Right renal cortex interstitium (tissue), 3 donors: ENCODE results near the gene ZRSR2. TPM values are rescaled to one million over a fixed set of nuclear protein-coding genes. Genes with fewer than 3 reads are reported as not detected.

Experiments used
- DNase-seq, 3 donors: peaks; one replicate each; pipeline ENCODE4 v3.0.0-alpha.2; 2013; ENCODE audit warnings: low read depth in 3 of 3, low spot score in 2 of 3
- polyA plus RNA-seq, 3 donors: library from polyadenylated mRNA; unstranded; fragments of 120-200 nt; gene quantifications; one replicate each; pipeline ENCODE4 v1.2.1, GENCODE V29; 2013; ENCODE audit not compliant: insufficient read length in 3 of 3

Gene ZRSR2
- polyA plus RNA-seq, 3 donors: 15.4 to 18.1 (median 15.7) TPM

- DNase-seq: no peak
These were observed 53.7 kb downstream of the ZRSR2 start for GRCh38 chrX:15843960-15844359.

DNA sequence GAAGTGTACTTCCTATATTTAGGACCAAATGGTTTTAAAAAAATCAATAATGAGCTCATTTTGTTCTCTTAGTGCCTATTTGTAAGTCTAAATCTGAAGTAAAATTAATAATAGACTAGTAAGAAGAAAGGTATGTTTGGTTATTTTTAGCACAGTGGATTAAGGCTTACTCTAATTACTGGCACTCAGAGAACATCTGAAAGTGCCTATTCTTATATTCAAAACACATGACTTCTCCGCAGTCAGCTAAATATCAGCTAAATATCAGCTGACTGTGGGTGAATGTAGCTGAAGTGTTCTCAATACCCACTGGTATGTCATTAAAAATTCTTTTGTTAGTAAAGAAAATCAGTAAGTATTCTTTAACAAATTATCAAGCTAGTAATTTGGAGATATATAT is 58.3 kb downstream of the ZRSR2 start:
- no peak for DNase-seq

DNA sequence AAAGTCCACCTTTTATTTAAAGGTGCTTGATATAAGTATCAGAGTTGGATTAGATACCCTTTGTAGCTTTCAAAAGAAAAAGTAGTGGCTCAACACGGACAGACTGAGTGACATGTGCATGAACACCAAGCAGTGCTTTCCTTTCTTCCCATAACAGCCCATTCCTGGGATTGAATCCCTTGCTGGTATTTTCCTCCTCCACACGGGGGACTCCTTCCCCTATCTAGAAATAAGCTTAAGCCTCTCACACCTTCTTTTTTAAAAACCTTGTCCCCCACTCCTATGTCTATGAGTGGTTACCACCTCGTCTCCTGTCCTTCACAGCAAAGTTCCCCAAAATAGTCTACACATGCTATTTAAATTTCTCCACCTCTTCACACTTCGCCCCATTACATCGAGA is 59.3 kb downstream of the ZRSR2 start:
- DNase-seq: no peak

- DNase-seq: no peak
These were observed 63.3 kb downstream of the ZRSR2 start for GRCh38 chrX:15853586-15854079.

DNA sequence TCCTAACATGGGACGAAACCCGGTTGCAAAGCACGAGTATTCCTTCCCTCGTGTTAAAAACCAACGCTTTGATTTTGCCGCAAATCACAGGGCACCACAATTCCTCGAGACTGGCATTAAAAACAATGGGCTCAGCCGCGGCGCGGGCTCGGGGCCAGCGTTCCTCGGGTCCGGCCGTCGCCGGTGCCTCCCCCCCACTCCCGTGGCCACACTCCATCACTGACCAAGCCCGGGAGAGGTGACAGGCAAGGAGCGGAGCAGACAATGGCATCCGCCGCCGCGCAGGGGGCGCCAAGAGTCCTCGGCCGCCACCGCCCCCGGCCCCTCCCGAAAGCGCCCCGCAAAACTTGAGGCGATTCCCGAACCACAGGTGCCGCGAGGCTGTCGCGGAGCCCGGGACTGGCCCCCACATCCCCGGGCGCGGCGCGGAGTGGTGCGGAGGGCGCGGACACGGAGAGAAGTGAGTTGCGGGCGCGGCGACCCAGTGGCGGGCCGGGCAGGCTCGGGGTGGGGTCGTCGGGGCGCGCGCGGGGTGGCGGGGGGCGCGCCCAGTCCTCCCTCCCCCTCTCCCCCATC is 63.9 kb downstream of the ZRSR2 start:
- no peak for DNase-seq

DNA sequence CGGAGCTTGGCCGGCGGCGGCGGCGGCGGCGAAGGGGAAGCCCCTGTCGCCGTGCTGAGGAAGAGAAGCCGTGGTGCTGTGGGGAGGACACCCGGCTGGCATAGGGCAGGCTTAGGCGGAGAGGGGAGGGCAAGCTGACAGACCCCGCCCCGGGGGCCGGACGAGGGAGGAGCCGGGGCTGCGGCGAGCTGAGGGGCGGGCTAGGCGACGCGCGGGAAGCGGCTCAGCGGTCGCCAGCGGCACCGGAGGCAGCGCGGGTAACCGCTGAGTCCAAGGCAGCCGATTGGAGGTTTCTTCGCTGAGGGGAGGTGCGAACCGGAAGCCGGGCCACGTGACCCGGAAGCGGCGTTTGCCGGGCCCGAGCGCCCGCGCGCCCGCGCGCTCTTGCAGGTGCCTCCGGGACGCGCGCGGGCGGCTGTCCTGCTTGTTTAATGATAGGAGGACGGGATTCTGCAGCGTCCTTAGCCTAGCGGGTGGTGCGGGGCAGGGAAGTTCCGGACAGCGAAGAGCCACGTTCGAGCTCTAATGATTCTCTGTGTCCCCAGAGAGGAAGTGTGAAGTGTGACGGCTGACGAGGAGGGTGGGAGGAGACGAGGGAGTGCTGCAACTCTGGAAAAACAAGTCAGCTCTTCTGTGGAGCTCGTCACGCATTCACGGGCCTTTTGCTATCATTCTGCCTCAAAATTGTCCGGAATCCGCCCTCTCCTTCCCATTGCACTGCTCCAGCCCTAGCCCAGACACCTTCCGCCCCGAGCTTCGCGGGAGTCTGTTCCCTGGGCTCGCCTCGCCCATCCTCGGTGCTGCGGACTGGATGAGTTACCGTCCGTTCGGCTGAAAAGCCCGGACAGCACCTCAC is 64.7 kb downstream of the ZRSR2 start, which contains the start of gene AP1S2:
Gene AP1S2 (minus strand): TSS at position 102 of the 856 bp plus-strand sequence. CDS start 2,289 bp downstream, outside the sequence.
- DNase-seq: peak; percentile 43 to 78 (median 73)

- no peak for DNase-seq
These were observed 65.4 kb downstream of the ZRSR2 start for GRCh38 chrX:15855568-15856221.

GRCh38 chrX:15856222-15856587 is 65.9 kb downstream of the ZRSR2 start:
- DNase-seq: no peak

GRCh38 chrX:15856636-15857035 is 66.4 kb downstream of the ZRSR2 start:
- DNase-seq: no peak

- no peak for DNase-seq
These were observed 67.8 kb downstream of the ZRSR2 start for GRCh38 chrX:15858051-15858450.

DNA sequence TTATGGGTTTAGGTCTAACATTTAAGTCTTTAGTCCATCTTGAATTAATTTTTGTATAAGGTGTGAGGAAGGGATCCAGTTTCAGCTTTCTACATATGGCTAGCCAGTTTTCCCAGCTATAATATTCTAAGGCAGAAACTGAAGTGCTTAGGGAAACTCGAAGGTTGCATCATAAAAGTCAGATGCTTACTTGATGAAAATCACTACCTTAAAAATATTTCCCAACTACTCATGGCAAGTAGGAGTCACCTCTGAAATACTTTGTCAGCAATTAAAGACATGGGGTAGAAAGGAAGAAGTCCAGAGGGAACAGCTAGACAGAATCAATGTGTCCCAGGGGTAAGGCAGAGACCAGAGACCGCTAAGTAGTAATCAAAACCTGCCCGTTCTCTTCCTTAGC is 70.6 kb downstream of the ZRSR2 start:
- no peak for DNase-seq

DNA sequence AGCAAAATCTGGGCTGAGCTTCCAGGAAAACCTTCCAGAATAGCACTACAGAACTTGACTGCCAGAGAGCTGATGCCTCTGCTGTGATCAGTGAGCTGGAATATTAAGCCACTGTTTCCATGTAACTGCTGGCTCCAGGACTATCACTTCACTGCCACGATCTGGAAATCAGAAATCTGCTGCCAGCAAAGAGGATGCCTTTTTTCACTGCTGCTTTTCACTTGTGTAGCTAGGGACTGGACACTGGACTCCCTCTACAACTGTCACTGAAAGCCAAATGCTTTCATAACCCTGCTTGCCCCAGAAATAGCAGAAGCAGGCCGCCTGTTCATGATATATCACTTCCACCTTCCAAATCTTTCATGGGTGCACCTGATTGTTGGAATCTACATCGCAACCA is 73.7 kb downstream of the ZRSR2 start:
- DNase-seq: no peak

- no peak for DNase-seq
These were observed 74.3 kb downstream of the ZRSR2 start for GRCh38 chrX:15864629-15865028.

GRCh38 chrX:15866147-15866546 is 75.9 kb downstream of the ZRSR2 start:
- no peak for DNase-seq

- no peak for DNase-seq
These were observed 79.4 kb downstream of the ZRSR2 start for GRCh38 chrX:15869695-15870094.

- no peak for DNase-seq
These were observed 80.0 kb downstream of the ZRSR2 start for GRCh38 chrX:15870310-15870709.

Other genes with a start within 250 kb of the ZRSR2 start
- gene ACE2, start 189.5 kb upstream of the ZRSR2 start, polyA plus RNA-seq: 10 to 100 TPM; 44.8 to 65.3 (median 65.2) TPM
- gene CLTRN, start 125.7 kb upstream of the ZRSR2 start, polyA plus RNA-seq: 10 to 100 TPM; 26.1 to 27.4 (median 27.0) TPM
- gene CA5B, start 52.2 kb upstream of the ZRSR2 start, polyA plus RNA-seq: 1 to 10 TPM; 6.8 to 8.4 (median 7.2) TPM
- 10 to 100 TPM; 58.0 to 63.9 (median 61.6) TPM for gene AP1S2, start 64.3 kb downstream of the ZRSR2 start, polyA plus RNA-seq